Adrenal gland (tissue), 12 donors: ENCODE measurements around the gene SDR42E2. TPM values are rescaled to one million over a fixed set of nuclear protein-coding genes. Genes with fewer than 3 reads are reported as not detected.

Experiments used
- DNase-seq, 7 donors: peaks; one replicate each; pipeline ENCODE4 v3.0.0-alpha.2; 2019 to 2020
- H3K27ac ChIP-seq, 5 donors: fragments of 200-600 bp; sonication (generic) in 4 of 5; 1 replicate in 3 of 5; 2 replicates in 2 of 5; pipeline versions ENCODE4 v1.5.1 to v1.8.0; 2016 to 2020; ENCODE audit warnings: mild to moderate bottlenecking in 1 of 5
- H3K27me3 ChIP-seq: fragments of 200-600 bp; 2 replicates; pipeline ENCODE4 v1.8.0; 2021
- H3K36me3 ChIP-seq, 2 donors: fragments of 200-600 bp; replicated peaks in 1 of 2; 1 replicate in 1 of 2; 2 replicates in 1 of 2; pipeline versions ENCODE4 v1.5.1 to v1.8.0; 2018 to 2022
- H3K4me1 ChIP-seq, 2 donors: fragments of 200-600 bp; replicated peaks in 1 of 2; 1 replicate in 1 of 2; 2 replicates in 1 of 2; pipeline versions ENCODE4 v1.5.1 to v1.8.0; 2018 to 2021
- H3K4me3 ChIP-seq, 4 donors: fragments of 200-600 bp; sonication (generic) in 3 of 4; one replicate each; pipeline ENCODE4 v1.5.1; 2016 to 2018
- H3K9me3 ChIP-seq, 3 donors: fragments of 200-600 bp; sonication (generic) in 1 of 3; replicated peaks in 1 of 3; 1 replicate in 2 of 3; 2 replicates in 1 of 3; pipeline versions ENCODE4 v1.5.1 to v1.8.0; 2016 to 2021
- CTCF ChIP-seq, 6 experiments: fragments of 450-650 bp in 4 of 6; fragments of 200-600 bp in 2 of 6; sonication (generic) in 1 of 6; IDR thresholded peaks; 1 replicate in 5 of 6; 2 replicates in 1 of 6; pipeline versions ENCODE4 v1.5.1 to v1.8.0; 2016 to 2021; ENCODE audit warnings: antibody characterized with exemption in 6 of 6, mild to moderate bottlenecking in 2 of 6, moderate library complexity in 1 of 6
- POLR2A ChIP-seq, 2 donors: fragments of 450-650 bp; IDR thresholded peaks; one replicate each; pipeline ENCODE4 v1.6.1; 2017; ENCODE audit warnings: antibody characterized with exemption in 2 of 2, mild to moderate bottlenecking in 2 of 2, moderate library complexity in 1 of 2
- WGBS, 4 donors: extraction: QIAGEN DNeasy Blood & Tissue Kit in 2 of 4; methylation state at CpG; one replicate each; pipeline versions ENCODE4 v1.1.5 to v1.1.7; 2013 to 2017; 5-methylcytosine and 5-hydroxymethylcytosine counted together
- intact Hi-C, 2 donors: fragments of 100-400 bp; cut with DNase I; formaldehyde crosslinking; loops; one replicate each; pipeline versions ENCODE4 v1.14.1 to v1.15.0; 2022 to 2023
- polyA plus RNA-seq, 3 donors: library from polyadenylated mRNA; stranded (reverse); fragments of 200-250 nt in 2 of 3; fragments of 350-450 nt in 1 of 3; fragmentation: Illumina TruSeq in 1 of 3; extraction: RNeasy Lipid Tissue Mini Kit (QIAGEN cat#74804) in 1 of 3; gene quantifications; one replicate each; pipeline ENCODE4 v1.2.3, GENCODE V29; 2013 to 2014
- total RNA-seq, 9 donors: library from RNA; depleted of rRNA in 4 of 9; stranded (reverse); fragments of >200 nt in 4 of 9; fragments of 120-200 nt in 1 of 9; fragmentation: NEBNext Ultra II Directional in 1 of 9; extraction: Animal tissue kit (Norgen Biotek cat#: 25700) in 1 of 9; gene quantifications; one replicate each; pipeline versions ENCODE4 v1.1.0 to v1.2.4, GENCODE V29; 2013 to 2023
- donor health status: healthy with polysubstance abuse.
- donor health status: Bipolar disorder and iron deficiency.
- donor health status: DM: yes; HTN: yes; CAD: no.
- donor health status: DM: no; HTN: no; CAD: no.
- donor health status: DM: no; HTN: no; CAD: no.
- donor health status: DM: yes; HTN: yes; CAD: no.

The SDR42E2 gene
- total and polyA plus RNA-seq, 12 donors, result 0.08 to 0.10 TPM; not detected in 10

GRCh38 chr16:22139008-22139407 is 23.3 kb upstream of the SDR42E2 start:
- no peaks in the 10 kb centered on the region for H3K27me3 ChIP-seq
- no peak for DNase-seq
- H3K9me3 ChIP-seq, result no peaks in the 10 kb centered on the region
- intact Hi-C loops, result no loop called here
- H3K4me3 ChIP-seq, result no peak overlapping the region
- TF ChIP-seq POLR2A (IDR thresholded peaks at IDR 0.05) (no peak), CTCF (IDR thresholded peaks at IDR 0.05) (no peak)
- 53 to 68% (median 61%) methylated on average over 2 to 7 of the region's 7 CpGs for WGBS, 4 donors
- H3K27ac ChIP-seq, result no peak overlapping the region
- no peaks in the 10 kb centered on the region for H3K36me3 ChIP-seq
- H3K4me1 ChIP-seq, result no peaks in the 10 kb centered on the region

DNA sequence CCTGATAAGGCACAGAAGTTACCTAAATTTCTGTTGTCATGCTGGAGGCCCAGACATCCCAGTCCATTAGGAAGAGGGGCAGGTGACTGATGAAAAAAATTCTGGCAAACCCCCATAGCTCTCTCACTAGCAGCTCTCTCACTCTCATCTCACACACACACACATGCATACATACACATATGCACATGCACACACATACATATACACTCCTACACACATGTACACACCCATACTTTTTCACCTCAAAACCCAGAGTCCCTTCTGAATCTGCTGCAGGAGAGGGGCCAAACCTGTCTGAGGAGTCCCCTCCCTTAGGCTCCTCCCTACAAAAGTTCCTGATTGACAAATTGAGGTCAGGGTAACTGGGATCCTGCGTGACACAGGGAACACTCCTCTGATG is 22.6 kb upstream of the SDR42E2 start:
- no peaks in the 10 kb centered on the region for H3K9me3 ChIP-seq
- 20 to 40% (median 35%) methylated on average over 1 of the region's 1 CpG for WGBS, 4 donors
- TF ChIP-seq CTCF (IDR thresholded peaks at IDR 0.05) (no peak), POLR2A (IDR thresholded peaks at IDR 0.05) (no peak)
- H3K4me3 ChIP-seq, result no peak overlapping the region
- no peaks in the 10 kb centered on the region for H3K27me3 ChIP-seq
- no peak for DNase-seq
- H3K36me3 ChIP-seq, result no peaks in the 10 kb centered on the region
- H3K4me1 ChIP-seq, result no peaks in the 10 kb centered on the region
- H3K27ac ChIP-seq, result no peak overlapping the region
- intact Hi-C loops, result no loop called here

DNA sequence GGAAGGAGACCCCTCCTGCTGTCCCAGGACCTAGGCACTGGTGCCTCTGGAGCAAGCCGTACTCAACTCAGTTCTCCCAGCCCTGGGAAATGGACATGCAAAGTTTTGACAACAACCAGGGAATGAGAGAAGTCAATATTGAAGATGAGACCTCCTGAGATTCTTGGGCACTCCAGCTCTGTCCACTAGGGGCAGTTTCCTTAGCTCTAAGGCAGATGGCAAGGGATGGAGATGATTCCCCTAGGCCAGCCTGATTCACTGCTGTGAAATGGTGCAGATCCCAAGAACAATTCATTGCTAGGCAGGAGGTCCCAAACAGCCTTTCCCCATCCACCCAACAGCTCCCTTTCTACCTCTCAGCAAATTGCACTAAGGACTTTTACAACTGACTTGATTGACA is 20.5 kb upstream of the SDR42E2 start:
- intact Hi-C loops, result no loop called here
- TF ChIP-seq POLR2A (IDR thresholded peaks at IDR 0.05) (no peak), CTCF (IDR thresholded peaks at IDR 0.05) (no peak)
- Histone ChIP-seq H3K4me3 (no peak overlapping the region), H3K36me3 (no peaks in the 10 kb centered on the region), H3K27me3 (no peaks in the 10 kb centered on the region), H3K9me3 (no peaks in the 10 kb centered on the region), H3K4me1 (no peaks in the 10 kb centered on the region), H3K27ac (no peak overlapping the region)
- DNase-seq, result no peak
- 70 to 91% (median 85%) methylated on average over 1 of the region's 1 CpG for WGBS, 4 donors

DNA sequence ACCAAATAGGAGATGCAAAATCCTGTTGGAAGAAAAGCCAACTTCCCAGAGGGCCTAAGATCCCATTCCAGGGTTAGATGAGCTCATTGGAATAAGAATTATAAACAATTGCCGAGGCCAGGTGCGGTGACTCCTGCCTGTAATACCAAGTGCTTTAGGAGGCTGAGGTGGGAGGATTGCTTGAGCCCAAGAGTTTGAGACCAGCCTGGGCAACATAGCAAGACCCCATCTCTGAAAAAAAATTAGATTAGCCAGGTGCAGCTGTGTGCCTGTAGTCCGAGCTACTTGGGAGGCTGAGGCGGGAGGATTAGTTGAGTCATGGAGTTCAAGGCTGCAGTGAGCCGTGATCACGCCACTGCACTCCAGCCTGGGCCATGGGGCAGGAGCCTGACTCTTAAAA is 17.8 kb upstream of the SDR42E2 start:
- no peak for TF ChIP-seq CTCF (IDR thresholded peaks at IDR 0.05)
- TF ChIP-seq POLR2A (IDR thresholded peaks at IDR 0.05), result no peak
- intact Hi-C loops, result no loop called here
- Histone ChIP-seq H3K27ac (no peak overlapping the region), H3K27me3 (no peaks in the 10 kb centered on the region), H3K36me3 (no peaks in the 10 kb centered on the region), H3K4me3 (no peak overlapping the region), H3K9me3 (no peaks in the 10 kb centered on the region), H3K4me1 (no peaks in the 10 kb centered on the region)
- no peak for DNase-seq
- 55 to 79% (median 69%) methylated on average over 6 of the region's 6 CpGs for WGBS, 4 donors
